Epithelial cell of proximal tubule (primary cell): Measurements from ENCODE around the gene CDH12. TPM values are rescaled to one million over a fixed set of nuclear protein-coding genes. Genes with fewer than 3 reads are reported as not detected.

Experiments
- DNase-seq: peaks from one replicate; pipeline ENCODE4 v3.0.0-alpha.2; 2011; ENCODE audit warnings: low read depth
- H3K4me3 ChIP-seq: 2 replicates; pipeline ENCODE4 v1.5.1; 2011; ENCODE audit warnings: low read depth, mild to moderate bottlenecking, low read length
- total RNA-seq: library from RNA; depleted of rRNA; stranded (reverse); fragments of >200 nt; gene quantifications from 2 replicates; pipeline ENCODE4 v1.2.3, GENCODE V29; 2015
- TF ChIP-seq, protein P1 (sequence below): conservative IDR thresholded peaks from 2 replicates; pipeline ENCODE4 v1.5.1; 2012; ENCODE audit warnings: low read depth, mild to moderate bottlenecking, low read length

The CDH12 gene
- total RNA-seq, 1 donor from 2014 or later, result not detected

DNA sequence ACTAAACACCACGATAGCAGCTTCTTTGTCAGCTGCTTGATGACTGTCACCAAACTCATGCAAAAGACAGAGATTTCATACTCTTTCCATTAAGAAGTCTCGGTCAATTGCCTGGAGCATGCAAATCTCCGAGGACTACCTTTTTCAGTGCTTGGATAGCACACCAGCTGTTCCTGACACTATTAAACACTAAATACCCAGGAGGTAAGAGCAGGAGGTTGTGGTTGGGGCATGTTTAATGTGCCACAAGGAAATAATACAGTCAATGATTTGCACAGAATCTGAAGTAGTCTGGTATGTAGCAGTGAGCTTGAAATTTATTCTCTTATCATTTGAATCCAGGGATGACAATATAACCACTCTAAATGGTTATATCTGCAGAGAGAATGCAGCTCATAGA, 996.2 kb downstream of the CDH12 start:
- no peak for DNase-seq
- TF ChIP-seq, protein P1, sequence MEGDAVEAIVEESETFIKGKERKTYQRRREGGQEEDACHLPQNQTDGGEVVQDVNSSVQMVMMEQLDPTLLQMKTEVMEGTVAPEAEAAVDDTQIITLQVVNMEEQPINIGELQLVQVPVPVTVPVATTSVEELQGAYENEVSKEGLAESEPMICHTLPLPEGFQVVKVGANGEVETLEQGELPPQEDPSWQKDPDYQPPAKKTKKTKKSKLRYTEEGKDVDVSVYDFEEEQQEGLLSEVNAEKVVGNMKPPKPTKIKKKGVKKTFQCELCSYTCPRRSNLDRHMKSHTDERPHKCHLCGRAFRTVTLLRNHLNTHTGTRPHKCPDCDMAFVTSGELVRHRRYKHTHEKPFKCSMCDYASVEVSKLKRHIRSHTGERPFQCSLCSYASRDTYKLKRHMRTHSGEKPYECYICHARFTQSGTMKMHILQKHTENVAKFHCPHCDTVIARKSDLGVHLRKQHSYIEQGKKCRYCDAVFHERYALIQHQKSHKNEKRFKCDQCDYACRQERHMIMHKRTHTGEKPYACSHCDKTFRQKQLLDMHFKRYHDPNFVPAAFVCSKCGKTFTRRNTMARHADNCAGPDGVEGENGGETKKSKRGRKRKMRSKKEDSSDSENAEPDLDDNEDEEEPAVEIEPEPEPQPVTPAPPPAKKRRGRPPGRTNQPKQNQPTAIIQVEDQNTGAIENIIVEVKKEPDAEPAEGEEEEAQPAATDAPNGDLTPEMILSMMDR, result no peak
- H3K4me3 ChIP-seq, result no peak overlapping the region

DNA sequence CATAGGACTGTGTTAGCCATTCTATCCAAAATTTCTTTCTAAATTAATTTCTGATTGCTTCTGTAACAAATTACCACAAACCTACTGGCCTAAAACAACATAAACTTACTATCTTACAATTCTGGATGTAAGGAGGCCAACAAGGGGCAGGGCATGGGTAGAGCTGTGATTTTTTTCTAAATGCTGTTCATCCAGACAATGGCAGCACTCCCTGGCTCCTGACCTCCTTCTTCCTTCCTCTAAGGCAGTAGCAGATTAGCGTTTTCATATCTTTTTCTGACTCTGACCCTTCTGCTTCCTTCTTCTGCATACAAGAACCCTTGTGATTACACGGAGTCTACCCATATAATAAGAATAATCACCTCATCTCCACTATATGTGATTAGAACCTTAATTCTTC, 1005.8 kb downstream of the CDH12 start:
- TF ChIP-seq, protein P1, result no peak
- no peak for DNase-seq

DNA sequence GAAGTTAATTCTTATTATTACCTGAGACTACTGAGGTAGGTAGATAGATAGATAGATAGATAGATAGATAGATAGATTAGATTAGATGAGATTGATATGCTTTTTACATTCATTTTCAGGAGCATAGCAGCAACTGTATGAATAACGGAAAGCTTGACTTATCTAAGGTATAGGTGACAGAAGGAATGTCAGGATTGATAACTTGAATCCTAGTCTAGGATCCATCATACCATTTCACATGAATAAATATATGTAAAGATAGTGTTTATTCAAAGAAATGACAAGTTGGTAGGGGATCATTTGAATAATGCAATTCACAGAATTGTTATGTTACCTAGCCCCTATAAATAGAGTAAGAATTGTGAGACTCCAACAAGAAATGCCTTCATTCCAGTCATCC, 1008.2 kb downstream of the CDH12 start:
- TF ChIP-seq, protein P1, result no peak
- DNase-seq, result no peak
- no peak overlapping the region for H3K4me3 ChIP-seq

More for the DNA sequence above, 1005.8 kb downstream of the CDH12 start:
- no peak overlapping the region for H3K4me3 ChIP-seq

DNA sequence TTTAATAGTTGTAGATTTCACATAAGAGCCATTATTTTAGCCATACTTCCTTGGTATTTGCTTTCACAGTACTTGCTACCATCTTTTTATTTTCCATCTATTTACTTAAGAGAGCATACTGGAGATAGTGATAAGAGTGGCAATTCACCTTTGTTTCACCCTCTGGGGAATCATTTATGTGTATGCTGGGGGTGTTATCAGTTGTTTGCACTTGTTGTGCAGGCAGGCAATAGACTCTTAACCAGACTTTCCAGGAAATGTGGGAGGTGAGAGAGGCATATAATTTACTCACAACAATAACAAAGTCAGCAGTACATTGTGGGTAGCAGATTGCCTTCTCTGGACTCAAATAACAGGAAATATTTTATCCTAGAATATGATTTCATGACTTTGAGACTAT, 1018.3 kb downstream of the CDH12 start:
- H3K4me3 ChIP-seq, result no peak overlapping the region
- TF ChIP-seq, protein P1, result no peak
- DNase-seq, result no peak

DNA sequence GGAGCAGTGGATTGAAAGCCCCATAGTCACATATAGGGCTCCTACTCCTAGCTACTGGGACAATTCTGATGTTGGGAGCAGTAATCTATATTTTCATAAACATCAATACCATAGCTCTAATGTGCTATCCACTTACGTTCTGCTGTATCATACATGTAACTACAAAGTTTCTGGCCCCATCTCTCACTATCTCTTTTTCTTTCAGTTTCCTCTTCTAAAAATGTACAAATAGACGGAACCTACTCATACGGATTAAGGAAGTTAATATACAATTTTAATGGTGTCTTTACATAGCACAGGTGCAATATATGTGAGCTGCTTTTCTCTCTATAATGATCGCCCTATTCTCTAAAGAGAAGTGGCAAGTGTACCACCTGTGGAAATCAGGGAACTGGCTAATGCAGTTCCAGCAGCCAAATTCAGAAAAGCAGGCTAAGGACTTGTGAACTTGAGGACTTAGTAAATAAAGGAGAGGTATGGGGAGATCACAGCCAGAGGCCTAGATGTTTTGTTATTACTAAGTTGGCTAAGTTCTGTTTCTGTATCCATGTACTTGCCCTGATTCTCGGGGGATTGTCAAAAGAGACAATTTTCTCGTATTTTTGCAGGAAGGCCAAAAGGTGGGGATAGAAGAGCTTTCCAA, 1021.9 kb downstream of the CDH12 start:
- TF ChIP-seq, protein P1, result no peak
- no peak overlapping the region for H3K4me3 ChIP-seq

DNA sequence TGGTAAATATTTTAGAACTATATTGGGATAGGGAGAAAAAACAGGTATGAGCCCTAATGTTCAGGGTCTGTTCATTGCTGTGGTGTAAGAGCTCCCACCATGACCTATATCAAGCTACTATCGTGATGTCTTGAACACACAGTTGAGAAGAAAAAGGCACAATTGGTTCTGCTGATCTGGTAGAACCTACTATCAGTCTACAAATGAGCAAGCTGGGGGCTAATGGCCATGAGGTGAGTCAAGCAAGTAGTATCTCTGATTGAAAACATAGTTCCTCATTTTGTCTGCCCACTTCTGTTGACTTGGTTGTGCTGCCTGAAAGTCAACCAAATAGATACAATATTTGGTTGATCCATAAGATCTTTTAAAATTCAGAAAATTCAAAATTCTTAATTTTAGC, 1026.3 kb downstream of the CDH12 start:
- TF ChIP-seq, protein P1, result no peak
- H3K4me3 ChIP-seq, result no peak overlapping the region
- DNase-seq, result no peak

More for the DNA sequence above, 1021.9 kb downstream of the CDH12 start:
- no peak for DNase-seq

DNA sequence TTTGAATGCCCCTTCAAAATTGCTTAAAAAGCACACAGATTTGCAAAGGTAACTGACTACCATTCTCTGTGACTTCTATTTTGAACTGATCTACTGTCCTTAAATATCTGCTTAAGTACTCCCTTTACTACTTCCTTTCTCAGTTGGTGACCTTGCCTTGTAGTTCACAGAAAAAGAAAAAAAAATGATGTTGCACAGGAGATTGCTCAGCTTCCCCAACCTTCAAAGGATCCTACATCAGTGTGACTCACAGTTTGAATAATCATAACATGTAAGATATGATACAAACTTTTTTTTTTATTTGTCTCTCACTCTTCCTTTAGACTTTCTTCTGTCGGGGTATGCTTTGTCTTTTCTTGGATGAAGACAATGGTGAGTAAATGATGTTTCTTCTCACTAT, 1029.6 kb downstream of the CDH12 start:
- DNase-seq, result no peak
- H3K4me3 ChIP-seq, result no peak overlapping the region
- TF ChIP-seq, protein P1, result no peak
